GM21528 (cell line): ENCODE data around the gene KLK8.

Experiments
- ATAC-seq: cut with Tn5 transposase; IDR thresholded peaks from one replicate; pipeline ENCODE4 v1.9.1; 2021; ENCODE audit warnings: mild to moderate bottlenecking, moderate library complexity; ENCODE audit not compliant: unreplicated experiment, low FRiP score

Gene KLK8, protein sequence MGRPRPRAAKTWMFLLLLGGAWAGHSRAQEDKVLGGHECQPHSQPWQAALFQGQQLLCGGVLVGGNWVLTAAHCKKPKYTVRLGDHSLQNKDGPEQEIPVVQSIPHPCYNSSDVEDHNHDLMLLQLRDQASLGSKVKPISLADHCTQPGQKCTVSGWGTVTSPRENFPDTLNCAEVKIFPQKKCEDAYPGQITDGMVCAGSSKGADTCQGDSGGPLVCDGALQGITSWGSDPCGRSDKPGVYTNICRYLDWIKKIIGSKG

GRCh38 chr19:51001515-51001914, at the start of gene KLK8:
KLK8 (minus strand) TSS chr19:51001604; CDS start chr19:51001167, 437 bp downstream.
- no peak for ATAC-seq

GRCh38 chr19:51047031-51047335, 45.6 kb upstream of the KLK8 start:
- no peak for ATAC-seq

DNA sequence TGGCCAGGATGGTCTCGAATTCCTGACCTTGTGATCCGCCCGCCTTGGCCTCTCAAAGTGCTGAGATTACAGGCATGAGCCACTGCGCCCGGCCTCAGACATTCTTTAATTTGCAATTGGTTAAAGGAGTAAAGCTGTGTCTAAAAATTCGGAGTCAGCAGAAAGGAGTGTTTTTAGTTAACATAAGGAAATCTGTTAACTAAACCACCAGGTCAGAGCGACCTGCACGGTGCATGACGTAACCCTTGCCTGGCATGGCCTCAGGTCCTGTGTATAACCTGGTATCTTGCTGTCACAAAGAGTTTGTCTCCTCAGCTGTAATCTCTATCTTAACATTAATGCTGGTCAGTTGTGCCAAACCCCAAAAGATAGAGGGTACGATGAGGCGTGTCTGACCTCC, 42.9 kb upstream of the KLK8 start:
- ATAC-seq, result no peak

DNA sequence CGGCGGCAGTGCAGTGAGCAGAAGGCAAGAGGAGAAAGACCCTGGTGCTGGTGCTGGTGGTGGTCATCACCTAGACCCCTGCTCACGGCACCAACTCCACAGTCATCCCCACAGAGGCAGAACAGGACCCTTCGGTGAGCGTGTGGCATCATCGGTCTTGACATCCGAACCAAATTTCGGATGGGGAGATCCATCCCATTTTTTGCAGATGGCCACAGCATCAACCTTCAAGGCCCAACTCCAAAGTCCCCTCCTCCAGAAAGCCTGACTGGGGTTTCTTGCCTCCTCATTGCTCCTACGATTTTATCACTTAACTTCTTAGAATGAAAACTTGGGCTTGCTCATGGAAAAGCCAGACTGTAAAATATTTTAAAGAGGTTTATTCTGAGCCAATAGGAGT, 42.1 kb upstream of the KLK8 start:
- ATAC-seq, result no peak

- no peak for ATAC-seq
Observed at GRCh38 chr19:51040151-51040550, 38.7 kb upstream of the KLK8 start.

- ATAC-seq, result no peak
Observed at GRCh38 chr19:51036519-51036918, 35.1 kb upstream of the KLK8 start.

DNA sequence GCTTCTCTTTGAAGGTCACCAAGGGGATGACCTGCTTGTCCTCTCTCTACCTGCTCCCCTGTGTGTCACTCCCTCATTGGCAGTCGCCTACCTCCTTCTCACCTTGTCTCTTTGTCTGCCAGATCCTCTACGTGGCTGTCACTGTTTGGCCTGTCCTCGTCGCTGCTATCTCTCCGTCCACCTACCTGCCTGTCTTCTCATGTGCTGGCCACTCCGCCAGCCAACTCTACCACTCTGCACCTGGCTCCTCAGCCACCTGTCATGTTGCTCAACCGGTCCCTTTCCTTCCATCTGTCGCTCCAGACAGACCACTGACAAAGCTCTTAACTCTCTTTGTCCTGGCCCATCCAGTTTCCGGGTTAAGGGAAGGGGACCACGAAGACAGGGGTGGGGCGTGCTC, 33.3 kb upstream of the KLK8 start, which contains the start of gene KLK12:
KLK12 (minus strand) TSS at position 299 of the 400 bp plus-strand sequence. CDS start 381 bp downstream, outside the sequence.
- no peak for ATAC-seq

DNA sequence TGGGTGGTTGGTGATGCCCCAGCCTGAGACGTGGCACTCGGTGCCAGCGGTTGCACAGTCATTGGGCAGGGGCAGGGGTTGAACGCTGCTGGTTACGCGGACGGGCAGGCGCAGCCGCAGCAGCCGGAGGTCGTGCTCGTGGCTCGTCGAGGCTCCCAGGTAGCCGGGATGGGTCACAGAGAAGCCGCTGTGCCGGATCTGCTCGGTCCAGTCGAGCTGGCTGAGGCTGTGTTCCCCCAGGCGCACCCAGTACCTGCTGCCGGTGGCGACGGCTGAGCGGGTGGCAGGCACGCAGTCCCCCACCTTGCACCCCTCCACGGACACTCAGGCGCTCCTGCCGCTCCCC, 30.4 kb upstream of the KLK8 start:
- no peak for ATAC-seq

DNA sequence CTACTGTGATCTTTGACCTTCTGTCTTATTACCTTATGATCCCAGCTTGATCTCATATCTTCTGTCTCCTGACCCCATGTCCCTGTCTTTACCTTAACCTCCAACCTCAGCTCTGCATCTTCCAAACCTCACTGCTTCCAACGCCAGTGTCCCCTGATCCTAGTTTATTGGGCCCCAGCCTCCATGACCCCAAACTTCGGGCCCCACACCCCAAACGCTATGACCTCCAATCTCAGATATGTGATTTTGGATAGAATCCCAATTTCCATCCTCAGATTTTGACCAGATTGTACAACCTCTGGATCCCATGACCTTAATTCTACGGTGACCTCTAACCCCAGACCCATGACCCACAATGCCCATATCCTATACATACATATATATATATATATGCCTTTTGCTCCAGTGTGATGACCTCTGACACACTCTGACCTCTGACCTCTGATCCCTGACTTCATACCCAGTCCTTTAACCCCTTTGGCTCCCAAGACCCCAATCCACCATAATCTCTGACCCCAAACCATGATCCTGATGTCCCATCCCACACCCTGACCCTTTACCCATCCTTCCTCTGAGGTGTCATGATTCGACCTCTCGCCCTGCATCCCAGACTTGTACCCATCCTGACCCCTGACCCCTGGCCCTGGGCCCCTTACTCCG, 29.9 kb upstream of the KLK8 start:
- ATAC-seq, result no peak

DNA sequence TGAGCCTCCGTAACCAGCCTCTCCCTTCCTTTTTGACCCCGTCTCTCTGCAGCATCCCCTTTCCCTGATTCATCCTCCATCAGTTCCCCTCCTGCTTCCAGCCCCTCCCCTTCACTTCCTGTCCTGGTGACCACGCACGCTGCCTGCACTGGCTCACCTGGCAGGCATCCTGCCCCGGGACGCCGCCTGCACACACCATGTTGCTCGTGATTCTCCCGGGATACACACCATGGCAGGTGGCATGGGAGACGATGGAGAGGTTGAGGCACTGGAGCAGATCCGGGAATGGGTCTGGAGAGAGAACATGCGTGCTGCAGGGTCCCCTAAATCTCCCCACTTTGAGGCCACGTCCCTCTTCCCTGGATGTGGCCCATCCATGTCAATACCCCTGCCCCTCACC, 29.2 kb upstream of the KLK8 start:
- ATAC-seq, result no peak

DNA sequence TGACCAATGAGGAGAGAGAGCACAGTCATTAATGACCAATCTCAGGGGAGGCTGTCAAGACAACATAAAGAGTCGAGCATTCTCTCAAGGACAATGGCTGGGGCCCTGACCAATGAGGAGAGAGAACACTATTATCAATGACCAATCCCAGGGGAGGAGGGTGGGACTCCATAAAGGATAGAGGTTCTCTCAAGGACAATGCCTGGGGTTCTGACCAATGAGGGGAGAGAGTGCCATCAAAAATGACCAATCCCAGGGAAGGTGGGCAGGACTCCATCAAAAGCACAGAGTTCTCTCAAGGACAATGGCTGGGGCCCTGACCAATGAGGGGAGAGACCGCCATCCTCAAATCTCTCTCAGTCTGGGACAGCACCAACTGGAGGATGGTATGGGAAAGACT, 28.3 kb upstream of the KLK8 start:
- ATAC-seq, result no peak

- ATAC-seq, result no peak
Observed at GRCh38 chr19:51027873-51028272, 26.5 kb upstream of the KLK8 start.

- no peak for ATAC-seq
Observed at GRCh38 chr19:51027126-51027806, 25.9 kb upstream of the KLK8 start.

DNA sequence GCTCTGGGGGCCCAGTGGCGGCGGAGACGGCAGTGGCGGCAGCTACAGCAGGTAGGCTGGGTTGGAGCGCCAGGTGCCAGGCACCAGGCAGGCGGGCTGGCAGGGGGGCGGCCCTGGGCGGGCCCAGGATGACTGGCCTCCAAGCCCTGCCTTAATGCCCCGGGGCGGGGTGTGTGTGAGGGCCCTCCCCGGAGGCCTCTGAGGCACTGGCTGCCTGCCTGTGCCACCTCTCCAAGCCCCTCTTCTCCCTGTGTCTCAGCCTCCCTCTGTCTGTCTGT, 25.1 kb upstream of the KLK8 start, which contains the start of gene KLK11:
KLK11 (minus strand) TSS at position 63 of the 278 bp plus-strand sequence. CDS start 985 bp downstream, outside the sequence.
- no peak for ATAC-seq

- ATAC-seq, result no peak
Observed at GRCh38 chr19:51025809-51026553, 24.6 kb upstream of the KLK8 start.

- no peak for ATAC-seq
Observed at GRCh38 chr19:51025401-51025800, 24.0 kb upstream of the KLK8 start.

GRCh38 chr19:51024924-51025323, 23.5 kb upstream of the KLK8 start:
- ATAC-seq, result no peak

- no peak for ATAC-seq
Observed at GRCh38 chr19:51023946-51024345, 22.5 kb upstream of the KLK8 start.

GRCh38 chr19:51022526-51022925, 21.1 kb upstream of the KLK8 start:
- ATAC-seq, result no peak

- no peak for ATAC-seq
Observed at GRCh38 chr19:51020988-51021651, 19.7 kb upstream of the KLK8 start.

DNA sequence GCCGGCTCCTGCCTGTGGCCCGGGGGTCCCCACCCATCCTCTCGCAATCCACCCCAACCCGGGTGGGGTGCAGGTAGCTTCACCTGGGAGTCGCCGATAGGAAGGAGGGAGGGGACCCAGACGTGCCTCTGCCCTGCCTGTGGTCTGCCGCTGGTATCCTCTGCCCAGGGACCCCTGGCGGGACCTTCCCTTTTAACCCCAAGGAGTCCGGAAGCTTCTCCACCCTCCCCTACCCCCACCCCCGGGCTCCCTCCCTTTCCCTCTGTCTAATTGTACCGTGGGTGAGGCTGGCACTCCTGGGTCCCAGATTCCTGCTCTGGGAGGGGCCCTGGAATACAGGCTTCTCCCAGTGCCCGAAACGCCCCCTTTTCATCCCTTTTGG, 18.1 kb upstream of the KLK8 start, which contains the start of gene KLK10:
KLK10 (minus strand) TSS at position 166 of the 382 bp plus-strand sequence. CDS start 579 bp downstream, outside the sequence.
- ATAC-seq, result no peak
